ENCODE data around the gene C6orf89.

Gene C6orf89

DNA sequence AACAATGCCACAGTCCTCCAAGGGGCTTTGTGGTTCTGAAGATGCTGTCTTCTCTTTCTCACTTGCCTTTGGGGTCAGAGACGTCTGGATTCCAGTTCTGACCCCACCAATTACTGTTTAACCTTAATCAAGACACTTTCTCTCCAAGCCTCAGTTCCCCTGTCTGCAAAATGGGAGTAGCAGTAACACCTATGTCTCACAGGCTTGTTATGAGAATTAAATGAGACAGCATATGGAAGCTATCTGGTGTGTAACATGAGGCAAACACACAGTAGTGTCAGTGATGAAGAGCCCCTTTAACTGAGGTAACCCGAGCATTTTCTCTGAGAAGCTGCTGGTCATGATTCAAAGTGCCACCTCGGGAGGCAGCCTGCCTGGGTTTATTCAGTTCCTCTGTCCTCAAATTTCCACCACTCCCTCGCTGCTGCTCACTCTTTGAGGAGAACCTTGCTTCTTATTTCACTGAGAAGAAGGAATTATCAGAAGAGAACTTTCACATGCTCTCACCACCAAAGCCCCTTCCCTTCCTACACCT is 22.8 kb upstream of the C6orf89 start:
- DNase-seq (ENCODE audit: low spot score in 2 of 2) (no peak), ATAC-seq (ENCODE audit: low read depth) (no peak)
- H3K4me3 Mint-ChIP-seq = no peak overlapping the region
- no peak overlapping the region for H3K27ac Mint-ChIP-seq
- peaks cover 21% of the 10 kb centered on the region for H3K4me1 Mint-ChIP-seq
- peaks cover 40% of the 10 kb centered on the region for H3K36me3 Mint-ChIP-seq
- H3K27me3 Mint-ChIP-seq = no peaks in the 10 kb centered on the region
- no peaks in the 10 kb centered on the region for H3K9me3 Mint-ChIP-seq

DNA sequence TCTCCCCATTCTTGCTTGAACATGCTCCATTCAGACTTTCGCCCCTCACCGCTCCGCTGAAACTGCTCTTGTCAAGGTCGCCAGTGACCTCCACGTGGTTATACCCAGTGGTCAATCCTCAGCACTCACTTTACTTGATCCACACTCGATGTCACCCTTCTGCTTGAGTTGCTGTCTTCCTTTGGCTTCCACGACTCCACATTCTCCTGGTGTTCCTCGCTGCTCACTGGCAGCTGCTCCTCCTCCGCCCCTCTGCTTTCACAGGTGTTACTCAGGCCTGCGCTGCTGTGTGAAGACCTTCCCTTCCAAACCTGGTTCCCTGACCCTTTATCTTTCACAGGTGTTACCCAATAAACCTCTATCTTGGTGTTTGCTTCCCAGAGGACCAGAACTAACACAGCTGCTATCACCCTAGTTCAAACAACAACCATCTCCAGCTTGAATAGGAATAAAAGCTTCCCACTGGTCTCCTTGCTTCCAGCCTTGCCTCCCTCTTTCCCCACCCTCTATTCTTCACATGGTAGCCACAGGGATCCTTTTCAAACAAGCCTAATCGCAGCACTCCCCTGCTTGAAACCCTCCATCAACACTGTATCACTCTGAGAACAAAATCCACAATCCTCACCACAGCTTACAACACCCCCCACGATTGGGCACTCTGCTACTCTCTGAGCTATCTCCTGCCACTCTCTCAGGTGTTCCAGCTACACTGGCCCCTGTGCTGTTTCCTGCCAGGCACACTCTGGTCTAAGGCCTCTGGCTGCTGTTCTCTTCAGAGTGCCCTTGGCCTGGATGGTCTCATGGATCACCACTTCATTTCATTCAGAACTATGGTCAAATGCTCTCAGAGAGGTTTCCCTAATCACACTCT is 21.8 kb upstream of the C6orf89 start:
- no peaks in the 10 kb centered on the region for H3K27me3 Mint-ChIP-seq
- DNase-seq (ENCODE audit: low spot score in 2 of 2) = no peak
- ATAC-seq (ENCODE audit: low read depth) = no peak
- H3K27ac Mint-ChIP-seq = no peak overlapping the region
- no peaks in the 10 kb centered on the region for H3K9me3 Mint-ChIP-seq
- no peak overlapping the region for H3K4me3 Mint-ChIP-seq
- H3K36me3 Mint-ChIP-seq = peaks cover 38% of the 10 kb centered on the region
- peaks cover 24% of the 10 kb centered on the region for H3K4me1 Mint-ChIP-seq

DNA sequence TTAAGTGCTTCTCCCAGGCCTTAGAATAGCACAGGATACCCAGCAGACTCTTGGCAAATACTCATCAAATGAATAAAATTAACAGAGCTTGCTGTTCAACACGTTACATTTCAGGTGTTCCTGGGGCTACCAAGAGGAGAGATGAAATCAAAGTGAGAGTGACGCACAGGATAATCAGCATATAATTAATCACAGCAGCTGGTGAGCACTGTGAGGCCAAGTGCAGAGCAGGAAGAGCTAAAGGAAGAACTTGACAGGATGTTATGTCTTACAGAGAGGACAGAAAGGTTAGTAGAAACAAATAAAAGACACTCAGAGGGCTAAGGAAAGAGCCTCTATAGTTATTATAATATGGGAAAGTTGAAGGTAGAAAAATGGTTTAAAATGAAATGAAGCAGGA is 19.9 kb upstream of the C6orf89 start:
- ATAC-seq (ENCODE audit: low read depth) (no peak), DNase-seq (ENCODE audit: low spot score in 2 of 2) (no peak)
- H3K27me3 Mint-ChIP-seq = no peaks in the 10 kb centered on the region
- no peak overlapping the region for H3K27ac Mint-ChIP-seq
- peaks cover 30% of the 10 kb centered on the region for H3K4me1 Mint-ChIP-seq
- peaks cover 39% of the 10 kb centered on the region for H3K36me3 Mint-ChIP-seq
- H3K4me3 Mint-ChIP-seq = no peak overlapping the region
- H3K9me3 Mint-ChIP-seq = no peaks in the 10 kb centered on the region

DNA sequence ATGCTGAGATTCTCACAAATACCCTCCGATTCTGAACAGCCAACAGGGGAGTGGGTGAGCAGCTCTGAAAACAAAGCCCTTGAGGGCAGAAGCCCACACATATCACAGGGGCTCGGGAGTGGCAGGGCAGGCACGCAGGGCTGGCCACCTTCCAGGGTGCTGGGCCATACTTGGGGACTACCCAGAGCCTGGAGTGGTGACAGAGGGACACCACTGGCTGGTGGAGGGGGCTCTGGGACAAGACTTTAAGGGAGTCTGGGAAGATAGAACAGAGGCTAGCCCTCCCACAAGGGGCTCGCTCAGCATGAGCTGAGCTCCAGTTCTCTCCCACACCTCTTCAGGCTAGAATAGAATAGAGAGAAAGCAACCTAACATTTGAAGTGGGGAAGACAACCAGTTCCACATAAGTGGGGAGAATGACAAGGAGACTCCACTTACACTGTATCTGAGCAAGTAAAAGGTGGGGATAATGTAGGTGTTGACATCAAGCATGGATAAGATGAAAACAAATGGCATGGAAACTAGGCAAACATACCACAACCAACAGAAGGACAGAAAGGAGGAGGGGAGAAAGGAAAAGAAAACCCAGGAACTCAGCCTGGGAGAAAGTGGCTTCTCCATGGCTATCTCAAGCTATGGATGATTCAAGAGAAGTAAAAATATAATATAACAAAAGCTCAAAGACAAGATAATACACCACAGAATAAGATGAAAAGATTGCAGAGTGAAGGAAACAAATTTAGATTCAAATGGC is 18.1 kb upstream of the C6orf89 start:
- no peak overlapping the region for H3K4me3 Mint-ChIP-seq
- H3K36me3 Mint-ChIP-seq = peaks cover 40% of the 10 kb centered on the region
- H3K4me1 Mint-ChIP-seq = peaks cover 32% of the 10 kb centered on the region
- no peaks in the 10 kb centered on the region for H3K9me3 Mint-ChIP-seq
- no peak overlapping the region for H3K27ac Mint-ChIP-seq
- no peaks in the 10 kb centered on the region for H3K27me3 Mint-ChIP-seq
- no peak for DNase-seq (ENCODE audit: low spot score in 2 of 2)
- ATAC-seq (ENCODE audit: low read depth) = no peak

DNA sequence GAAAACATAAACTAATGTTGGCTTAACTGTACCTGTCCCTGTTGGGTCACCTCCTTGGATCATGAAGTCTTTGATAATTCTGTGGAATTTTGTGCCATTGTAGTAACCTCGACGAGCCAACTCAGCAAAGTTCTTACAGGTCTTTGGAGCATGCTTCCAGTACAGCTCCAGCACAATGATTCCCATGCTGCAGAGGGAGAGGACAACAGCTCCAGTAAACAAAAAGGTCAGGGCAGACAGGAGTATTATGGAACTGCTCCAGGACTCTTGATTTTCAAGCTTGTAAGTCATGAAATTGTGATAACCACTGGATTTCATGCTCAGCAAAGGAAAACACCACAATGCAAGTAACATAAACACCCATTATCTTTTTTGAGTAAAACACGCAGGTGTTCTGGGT is 14.1 kb upstream of the C6orf89 start:
- Mint-ChIP-seq H3K36me3 (peaks cover 17% of the 10 kb centered on the region), H3K9me3 (no peaks in the 10 kb centered on the region), H3K27me3 (no peaks in the 10 kb centered on the region), H3K4me1 (peaks cover 24% of the 10 kb centered on the region), H3K4me3 (no peak overlapping the region), H3K27ac (no peak overlapping the region)
- ATAC-seq (ENCODE audit: low read depth) (no peak), DNase-seq (ENCODE audit: low spot score in 2 of 2) (no peak)

DNA sequence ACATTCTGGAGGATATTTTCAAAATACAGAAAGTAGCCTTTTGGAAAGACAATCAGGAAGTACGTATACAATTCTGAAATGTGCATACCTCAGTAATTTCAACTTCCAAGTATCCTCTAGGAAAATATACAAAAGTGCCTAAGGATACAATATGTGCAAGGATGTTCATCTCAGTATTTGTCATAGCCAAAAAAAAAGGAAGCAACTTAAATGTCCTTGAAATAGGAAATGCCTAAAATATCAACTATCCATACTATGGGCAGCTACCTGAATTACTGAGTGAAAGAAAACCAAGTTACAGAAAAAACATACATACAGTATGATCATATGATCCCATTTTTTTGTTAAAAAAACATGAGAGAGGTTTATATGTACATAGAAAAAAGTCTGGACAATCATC is 12.6 kb upstream of the C6orf89 start:
- Mint-ChIP-seq H3K9me3 (no peaks in the 10 kb centered on the region), H3K27ac (peak overlapping the region; percentile 93), H3K4me3 (peak overlapping the region; percentile 99), H3K4me1 (peaks cover 17% of the 10 kb centered on the region), H3K36me3 (peaks cover 9% of the 10 kb centered on the region), H3K27me3 (no peaks in the 10 kb centered on the region)
- no peak for ATAC-seq (ENCODE audit: low read depth)
- DNase-seq (ENCODE audit: low spot score in 2 of 2) = no peak

DNA sequence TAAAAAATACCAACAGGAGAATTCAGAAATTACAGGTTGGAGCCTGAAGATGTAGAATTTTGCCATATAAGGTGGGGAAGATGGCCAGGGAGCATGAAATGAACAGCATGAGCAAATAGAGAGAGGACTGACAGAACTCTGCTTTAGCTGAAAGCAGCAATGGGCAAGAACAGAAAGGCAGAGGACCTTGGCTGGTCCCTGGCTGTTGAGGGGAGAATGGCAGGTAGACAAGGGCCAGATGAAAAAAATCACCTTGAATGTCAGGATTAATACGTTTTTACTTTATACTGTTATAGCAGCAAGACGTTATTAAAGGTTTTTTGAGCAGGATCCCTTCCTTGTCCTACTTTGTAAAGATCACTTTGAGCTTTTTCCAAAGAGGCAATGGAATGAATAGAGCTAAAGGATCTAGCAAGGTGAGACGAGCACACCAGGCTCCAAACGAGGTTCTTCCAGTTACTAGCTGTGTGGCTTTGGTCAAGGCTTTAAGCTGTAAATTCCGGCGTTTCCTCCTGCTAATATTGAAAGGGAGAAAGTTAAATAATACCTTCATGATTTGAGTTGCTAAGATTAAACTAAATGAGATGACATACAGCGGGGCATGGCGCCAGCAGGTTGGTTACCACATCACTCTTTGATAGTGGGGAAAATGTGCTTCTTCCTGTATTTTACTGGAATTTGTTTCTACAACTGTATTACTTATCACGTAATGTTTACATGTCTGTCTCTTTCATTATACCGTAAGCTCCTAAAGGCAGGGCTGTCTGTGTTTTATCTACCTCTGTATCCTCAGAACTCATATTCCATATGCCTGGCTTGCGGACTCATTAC is 11.9 kb upstream of the C6orf89 start:
- ATAC-seq (ENCODE audit: low read depth) = no peak
- H3K4me3 Mint-ChIP-seq = peak overlapping the region; percentile 99

DNA sequence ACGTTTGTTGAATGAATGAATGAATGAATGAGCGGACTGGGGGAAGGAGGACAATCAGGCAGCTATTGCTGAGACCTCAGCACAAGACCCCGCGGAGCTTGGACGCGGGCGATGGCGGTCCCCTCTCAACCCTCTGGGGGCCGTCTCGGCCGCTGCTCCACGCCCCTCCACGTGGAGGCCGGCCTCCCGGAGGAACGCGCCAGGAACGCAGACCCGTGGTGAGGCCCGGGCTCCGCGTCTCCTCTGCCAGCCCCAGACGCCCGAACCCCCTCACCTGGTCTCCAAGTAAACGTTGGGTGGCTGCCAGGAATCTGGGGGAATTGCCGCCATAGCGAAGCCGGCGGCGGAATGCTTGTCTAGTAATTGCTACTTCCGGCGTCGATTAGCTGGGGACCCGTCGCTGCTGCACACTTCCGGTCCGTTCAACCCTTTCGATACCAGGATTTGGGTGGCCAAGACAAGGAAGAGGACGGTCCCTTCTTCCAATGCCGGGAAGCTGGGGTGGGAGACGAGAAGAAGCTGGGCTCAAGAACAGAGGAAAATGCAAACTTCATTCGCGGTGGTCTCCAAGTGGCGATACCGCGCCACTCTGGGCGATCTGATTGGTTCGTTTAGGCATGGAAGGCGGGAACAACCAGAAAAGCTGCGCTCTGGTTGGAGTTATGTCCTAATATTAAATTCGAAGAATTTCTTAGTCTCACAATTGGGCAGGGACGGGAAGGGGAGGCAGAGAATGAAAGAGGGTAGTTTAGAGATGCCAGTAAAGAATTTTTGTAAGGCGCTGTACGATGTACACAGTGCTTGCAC is 11.1 kb upstream of the C6orf89 start, which contains the start of gene PPIL1:
PPIL1 (minus strand) TSS at position 361 of the 807 bp plus-strand sequence; CDS start at position 330, 31 bp downstream.
- Mint-ChIP-seq H3K27me3 (peaks cover 2% of the 10 kb centered on the region), H3K4me1 (peaks cover 16% of the 10 kb centered on the region), H3K27ac (peak within 1 kb of the TSS; percentile 93), H3K4me3 (peak within 1 kb of the TSS; percentile 99), H3K9me3 (no peaks in the 10 kb centered on the region), H3K36me3 (peaks cover 9% of the 10 kb centered on the region)
- peak; percentile 86 for ATAC-seq (ENCODE audit: low read depth)
- DNase-seq (ENCODE audit: low spot score in 2 of 2) = peak; percentile 85 to 93

More for the DNA sequence above, 11.9 kb upstream of the C6orf89 start:
- Mint-ChIP-seq H3K27ac (peak overlapping the region; percentile 93), H3K27me3 (no peaks in the 10 kb centered on the region), H3K4me1 (peaks cover 16% of the 10 kb centered on the region), H3K9me3 (no peaks in the 10 kb centered on the region), H3K36me3 (peaks cover 9% of the 10 kb centered on the region)
- no peak for DNase-seq (ENCODE audit: low spot score in 2 of 2)

DNA sequence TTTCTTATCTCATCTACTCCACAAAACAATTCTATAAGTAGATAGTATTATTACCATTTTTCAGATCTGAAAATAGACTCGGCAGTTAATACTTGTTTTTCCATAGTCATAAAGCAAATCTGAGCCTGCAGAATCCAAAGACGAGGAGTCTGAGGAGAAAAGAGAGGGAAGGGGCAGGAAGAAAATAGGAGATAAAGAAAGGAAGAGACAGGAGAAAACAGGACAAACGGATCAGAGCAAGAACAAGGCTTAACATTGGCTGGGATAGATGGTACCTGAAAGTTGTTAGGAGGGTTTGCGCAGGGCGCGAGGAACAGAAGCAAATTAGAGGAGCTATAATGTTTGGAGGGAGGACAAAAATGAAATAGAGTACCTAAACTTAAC is 10.5 kb upstream of the C6orf89 start:
- no peak for ATAC-seq (ENCODE audit: low read depth)
- no peaks in the 10 kb centered on the region for H3K9me3 Mint-ChIP-seq
- H3K36me3 Mint-ChIP-seq = peaks cover 5% of the 10 kb centered on the region

DNA sequence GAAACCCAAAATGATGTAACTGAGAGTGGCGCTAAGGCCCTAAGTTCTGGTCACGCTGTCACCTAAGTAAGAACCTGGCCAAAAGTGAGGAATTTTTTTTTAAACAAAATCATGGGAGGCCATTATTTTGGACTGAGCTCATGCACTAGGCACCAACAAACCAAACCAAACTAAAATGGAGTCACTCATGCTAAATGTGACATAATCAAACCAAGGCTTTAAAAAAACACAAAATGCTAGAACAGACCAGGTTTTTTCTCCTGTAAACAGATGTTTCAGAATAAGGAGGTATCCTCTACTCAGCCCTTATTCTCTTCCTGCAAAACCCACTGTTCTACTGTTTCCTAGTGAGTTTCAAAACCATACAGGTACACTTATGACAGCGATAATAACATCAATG is 1.1 kb upstream of the C6orf89 start:
- DNase-seq (ENCODE audit: low spot score in 2 of 2) (no peak), ATAC-seq (ENCODE audit: low read depth) (no peak)
- Mint-ChIP-seq H3K9me3 (no peaks in the 10 kb centered on the region), H3K36me3 (peaks cover 2% of the 10 kb centered on the region), H3K27me3 (no peaks in the 10 kb centered on the region), H3K4me3 (no peak overlapping the region), H3K4me1 (peaks cover 20% of the 10 kb centered on the region), H3K27ac (no peak overlapping the region)

More for the DNA sequence above, 10.5 kb upstream of the C6orf89 start:
- Mint-ChIP-seq H3K4me3 (peak overlapping the region; percentile 99), H3K4me1 (peaks cover 13% of the 10 kb centered on the region), H3K27me3 (peaks cover 2% of the 10 kb centered on the region), H3K27ac (peak overlapping the region; percentile 93)
- DNase-seq (ENCODE audit: low spot score in 2 of 2) = no peak

DNA sequence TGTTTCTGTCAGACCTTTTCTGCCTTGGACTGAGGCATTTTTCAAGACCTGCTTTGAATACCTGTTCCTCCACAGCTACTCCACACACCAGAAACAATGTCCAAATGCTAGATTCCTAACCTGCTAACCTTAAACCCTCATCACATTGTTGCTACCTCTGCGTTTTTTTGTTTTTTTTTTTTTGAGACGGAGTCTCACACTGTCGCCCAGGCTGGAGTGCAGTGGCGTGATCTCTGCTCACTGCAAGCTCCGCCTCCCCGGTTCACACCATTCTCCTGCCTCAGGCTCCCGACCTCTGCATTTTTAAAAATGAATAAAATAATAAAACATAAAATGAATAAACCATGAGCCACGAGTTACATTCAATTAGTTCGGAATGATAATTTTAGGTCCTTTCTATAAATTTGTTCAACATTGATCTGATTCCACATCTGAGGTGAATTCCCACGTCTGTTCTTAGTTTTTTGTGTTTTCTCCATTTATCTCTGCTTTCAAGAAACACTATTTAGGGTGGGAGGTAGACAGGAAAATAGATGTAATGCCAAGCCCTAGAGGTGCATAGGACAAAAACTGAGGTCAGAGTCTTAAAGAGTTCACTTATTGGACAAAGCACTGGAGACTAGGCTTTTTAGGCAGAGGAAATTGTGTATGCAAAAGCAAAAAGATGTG is 1.3 kb downstream of the C6orf89 start:
- Mint-ChIP-seq H3K4me1 (peaks cover 20% of the 10 kb centered on the region), H3K36me3 (peaks cover 2% of the 10 kb centered on the region), H3K27me3 (no peaks in the 10 kb centered on the region), H3K4me3 (peak overlapping the region; percentile 88), H3K27ac (peak overlapping the region; percentile 36), H3K9me3 (no peaks in the 10 kb centered on the region)
- DNase-seq (ENCODE audit: low spot score in 2 of 2) (no peak), ATAC-seq (ENCODE audit: low read depth) (no peak)

DNA sequence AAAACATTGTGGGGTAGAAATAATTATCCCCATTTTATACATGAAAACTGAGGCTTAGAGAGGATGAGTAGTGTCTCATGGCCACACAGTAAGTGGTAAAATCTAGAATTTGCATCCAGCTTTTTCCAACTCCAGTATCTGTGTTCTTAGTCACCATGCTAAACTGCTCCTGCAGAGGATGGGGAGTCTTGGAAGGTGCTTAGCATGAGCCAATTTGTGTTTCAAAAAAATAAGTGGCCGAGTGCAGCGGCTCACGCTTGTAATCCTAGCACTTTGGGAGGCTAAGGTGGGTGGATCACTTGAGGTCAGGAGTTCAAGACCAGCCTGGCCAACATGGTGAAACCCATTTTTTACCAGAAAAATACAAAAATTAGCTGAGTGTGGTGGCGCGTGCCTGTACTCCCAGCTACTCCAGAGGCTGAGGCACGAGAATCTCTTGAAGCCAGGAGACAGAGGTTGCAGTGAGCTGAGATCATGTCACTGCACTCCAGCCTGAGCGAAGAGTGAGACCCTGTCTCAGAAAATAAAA is 2.4 kb downstream of the C6orf89 start:
- Mint-ChIP-seq H3K9me3 (no peaks in the 10 kb centered on the region), H3K27ac (no peak overlapping the region), H3K4me3 (no peak overlapping the region), H3K4me1 (peaks cover 20% of the 10 kb centered on the region), H3K36me3 (peaks cover 2% of the 10 kb centered on the region), H3K27me3 (no peaks in the 10 kb centered on the region)
- DNase-seq (ENCODE audit: low spot score in 2 of 2) (no peak), ATAC-seq (ENCODE audit: low read depth) (no peak)

All from memory B cell (primary cell).